ENCODE data around the gene KLHDC1. TPM values are rescaled to one million over a fixed set of nuclear protein-coding genes. Genes with fewer than 3 reads are reported as not detected.
"Not testable (repeated sequence)": the region's sequence is repeated elsewhere in the genome, so short reads cannot be mapped to it uniquely, and the experiment has no call there.

KLHDC1 gene
- total and polyA plus RNA-seq, 4 donors, result 0.36 to 4.1 (median 2.5) TPM

DNA sequence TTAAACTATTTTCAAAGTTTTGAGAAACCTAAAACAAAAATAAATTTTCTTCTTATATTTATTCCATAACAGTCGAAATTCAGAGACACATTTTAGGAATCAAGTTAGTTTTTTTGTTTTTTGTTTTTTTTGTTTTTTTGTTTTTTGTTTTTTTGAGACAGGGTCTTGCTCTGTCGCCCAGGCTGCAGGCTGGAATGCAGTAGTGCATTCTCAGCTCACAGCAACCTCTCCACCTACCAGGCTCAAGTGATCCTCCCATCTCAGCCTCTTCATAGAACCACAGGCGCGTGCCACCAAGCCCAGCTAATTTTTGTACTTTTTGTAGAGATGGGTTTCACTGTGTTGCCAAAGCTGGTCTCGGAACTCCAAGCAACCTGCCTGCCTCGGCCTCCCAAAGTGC lies 39.4 kb upstream of the KLHDC1 start (continued):
- TF ChIP-seq, protein P1, sequence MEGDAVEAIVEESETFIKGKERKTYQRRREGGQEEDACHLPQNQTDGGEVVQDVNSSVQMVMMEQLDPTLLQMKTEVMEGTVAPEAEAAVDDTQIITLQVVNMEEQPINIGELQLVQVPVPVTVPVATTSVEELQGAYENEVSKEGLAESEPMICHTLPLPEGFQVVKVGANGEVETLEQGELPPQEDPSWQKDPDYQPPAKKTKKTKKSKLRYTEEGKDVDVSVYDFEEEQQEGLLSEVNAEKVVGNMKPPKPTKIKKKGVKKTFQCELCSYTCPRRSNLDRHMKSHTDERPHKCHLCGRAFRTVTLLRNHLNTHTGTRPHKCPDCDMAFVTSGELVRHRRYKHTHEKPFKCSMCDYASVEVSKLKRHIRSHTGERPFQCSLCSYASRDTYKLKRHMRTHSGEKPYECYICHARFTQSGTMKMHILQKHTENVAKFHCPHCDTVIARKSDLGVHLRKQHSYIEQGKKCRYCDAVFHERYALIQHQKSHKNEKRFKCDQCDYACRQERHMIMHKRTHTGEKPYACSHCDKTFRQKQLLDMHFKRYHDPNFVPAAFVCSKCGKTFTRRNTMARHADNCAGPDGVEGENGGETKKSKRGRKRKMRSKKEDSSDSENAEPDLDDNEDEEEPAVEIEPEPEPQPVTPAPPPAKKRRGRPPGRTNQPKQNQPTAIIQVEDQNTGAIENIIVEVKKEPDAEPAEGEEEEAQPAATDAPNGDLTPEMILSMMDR (IDR thresholded peaks at IDR 0.05; ENCODE audit: low read depth, low read length, missing input control), result no peak
- TF ChIP-seq, protein P2, sequence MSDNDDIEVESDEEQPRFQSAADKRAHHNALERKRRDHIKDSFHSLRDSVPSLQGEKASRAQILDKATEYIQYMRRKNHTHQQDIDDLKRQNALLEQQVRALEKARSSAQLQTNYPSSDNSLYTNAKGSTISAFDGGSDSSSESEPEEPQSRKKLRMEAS (IDR thresholded peaks at IDR 0.05), result no peak
- TF ChIP-seq SP1 (IDR thresholded peaks at IDR 0.05) (no peak), NR2F2 (IDR thresholded peaks at IDR 0.05) (no peak), RXRA (IDR thresholded peaks at IDR 0.05) (no peak)

DNA sequence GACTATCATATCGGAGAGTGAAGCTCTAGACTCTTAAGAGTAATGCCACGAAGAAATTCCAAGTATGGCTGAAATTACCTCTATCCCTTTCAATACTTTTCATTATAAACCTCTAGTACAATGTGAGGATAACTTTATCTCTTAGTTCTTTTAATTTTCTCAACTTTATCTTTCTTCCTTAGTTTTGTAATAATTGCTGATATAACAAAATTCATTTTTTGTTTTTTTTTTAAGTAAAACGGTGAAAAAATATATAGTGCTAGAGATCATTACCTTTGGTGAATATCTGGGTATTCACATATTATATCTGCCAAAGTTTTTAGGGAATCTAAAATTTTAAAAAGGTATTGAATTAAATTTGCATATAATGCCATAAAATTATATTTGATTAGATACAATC lies 38.4 kb upstream of the KLHDC1 start:
- H3K4me1 ChIP-seq (ENCODE audit: control insufficient read depth in 4 of 4, insufficient read depth in 4 of 4, low read length in 3 of 4), result peaks cover 0 to 3% (median 0%) of the 10 kb centered on the region in 4 donors
- no peak overlapping the region for H3K9ac ChIP-seq (ENCODE audit: low read depth in 1 of 2, low read length in 2 of 2)
- no peak overlapping the region for H3K4me3 ChIP-seq (ENCODE audit: low read depth in 1 of 3, low read length in 3 of 3)
- H3K27ac ChIP-seq (ENCODE audit: low read depth in 1 of 2, low read length in 2 of 2), result no peak overlapping the region
- TF ChIP-seq HNF4A (conservative IDR thresholded peaks at IDR 0.05) (no peak), FOXA2 (IDR thresholded peaks at IDR 0.05) (no peak), RXRA (IDR thresholded peaks at IDR 0.05) (no peak), FOXA1 (IDR thresholded peaks at IDR 0.05) (no peak), JUND (IDR thresholded peaks at IDR 0.05) (no peak), NR2F2 (IDR thresholded peaks at IDR 0.05) (no peak), YY1 (IDR thresholded peaks at IDR 0.05) (no peak), TAF1 (conservative IDR thresholded peaks at IDR 0.05) (no peak), RAD21 (IDR thresholded peaks at IDR 0.05) (no peak), HNF4G (IDR thresholded peaks at IDR 0.05) (no peak), EGR1 (IDR thresholded peaks at IDR 0.05; ENCODE audit: low read depth in 2 of 2) (no peak)
- TF ChIP-seq, protein P1 (IDR thresholded peaks at IDR 0.05; ENCODE audit: low read depth, low read length, missing input control), result no peak
- TF ChIP-seq, protein P3, sequence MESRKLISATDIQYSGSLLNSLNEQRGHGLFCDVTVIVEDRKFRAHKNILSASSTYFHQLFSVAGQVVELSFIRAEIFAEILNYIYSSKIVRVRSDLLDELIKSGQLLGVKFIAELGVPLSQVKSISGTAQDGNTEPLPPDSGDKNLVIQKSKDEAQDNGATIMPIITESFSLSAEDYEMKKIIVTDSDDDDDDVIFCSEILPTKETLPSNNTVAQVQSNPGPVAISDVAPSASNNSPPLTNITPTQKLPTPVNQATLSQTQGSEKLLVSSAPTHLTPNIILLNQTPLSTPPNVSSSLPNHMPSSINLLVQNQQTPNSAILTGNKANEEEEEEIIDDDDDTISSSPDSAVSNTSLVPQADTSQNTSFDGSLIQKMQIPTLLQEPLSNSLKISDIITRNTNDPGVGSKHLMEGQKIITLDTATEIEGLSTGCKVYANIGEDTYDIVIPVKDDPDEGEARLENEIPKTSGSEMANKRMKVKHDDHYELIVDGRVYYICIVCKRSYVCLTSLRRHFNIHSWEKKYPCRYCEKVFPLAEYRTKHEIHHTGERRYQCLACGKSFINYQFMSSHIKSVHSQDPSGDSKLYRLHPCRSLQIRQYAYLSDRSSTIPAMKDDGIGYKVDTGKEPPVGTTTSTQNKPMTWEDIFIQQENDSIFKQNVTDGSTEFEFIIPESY (IDR thresholded peaks at IDR 0.05), result no peak
- TF ChIP-seq, protein P2 (IDR thresholded peaks at IDR 0.05), result no peak
- peaks cover 0 to 2% (median 0%) of the 10 kb centered on the region in 4 donors for H3K36me3 ChIP-seq (ENCODE audit: control insufficient read depth in 4 of 4, insufficient read depth in 3 of 4, low read depth in 1 of 4, low read length in 3 of 4)
- WGBS, result 97% methylated on average over 3 of the region's 3 CpGs
- no peaks in the 10 kb centered on the region for H3K9me3 ChIP-seq (ENCODE audit: control insufficient read depth in 4 of 4, low read length in 3 of 4)
- no peaks in the 10 kb centered on the region for H3K27me3 ChIP-seq (ENCODE audit: control insufficient read depth in 4 of 4, insufficient read depth in 4 of 4, low read length in 3 of 4)
- DNase-seq (ENCODE audit: low spot score), result no peak

DNA sequence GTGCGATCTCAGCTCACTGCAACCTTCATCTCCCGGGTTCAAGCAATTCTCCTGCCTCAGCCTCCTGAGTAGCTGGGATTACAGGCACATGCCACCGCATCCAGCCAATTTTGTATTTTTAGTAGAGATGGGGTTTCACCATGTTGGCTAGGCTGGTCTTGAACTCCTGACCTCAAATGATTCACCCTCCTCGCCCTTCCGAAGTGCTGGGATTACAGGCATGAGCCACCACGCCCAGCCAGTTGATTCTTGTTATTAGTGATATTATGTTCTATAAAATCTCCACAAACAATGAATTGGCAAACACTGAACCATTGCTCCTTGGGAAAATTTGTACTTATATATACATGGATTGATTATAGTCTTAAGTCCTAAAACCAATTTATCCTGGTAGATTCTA lies 35.4 kb upstream of the KLHDC1 start:
- H3K4me3 ChIP-seq (ENCODE audit: low read depth in 1 of 3, low read length in 3 of 3); H3K4me1 ChIP-seq (ENCODE audit: control insufficient read depth in 4 of 4, insufficient read depth in 4 of 4, low read length in 3 of 4); H3K9ac ChIP-seq (ENCODE audit: low read depth in 1 of 2, low read length in 2 of 2); H3K27ac ChIP-seq (ENCODE audit: low read depth in 1 of 2, low read length in 2 of 2); H3K36me3 ChIP-seq (ENCODE audit: control insufficient read depth in 4 of 4, insufficient read depth in 3 of 4, low read depth in 1 of 4, low read length in 3 of 4); H3K27me3 ChIP-seq (ENCODE audit: control insufficient read depth in 4 of 4, insufficient read depth in 4 of 4, low read length in 3 of 4); H3K9me3 ChIP-seq (ENCODE audit: control insufficient read depth in 4 of 4, low read length in 3 of 4); DNase-seq (ENCODE audit: low spot score): not testable (repeated sequence)
- WGBS, result 93% methylated on average over 6 of the region's 6 CpGs

Data from liver (tissue), 9 donors.